Measurements from ENCODE around the gene THSD1. TPM values are rescaled to one million over a fixed set of nuclear protein-coding genes. Genes with fewer than 3 reads are reported as not detected.

The THSD1 gene
- total and polyA plus RNA-seq, 9 of the 15 experiments (the other 6 are each of a cell fraction or from before 2014, with no cell fraction given): 0.01 to 0.11 (median 0.04) TPM; not detected in 2

GRCh38 chr13:52399708-52400107, 6.3 kb downstream of the THSD1 start:
- in situ Hi-C loops (cut with MboI): no loop called here

GRCh38 chr13:52399046-52399445, 6.9 kb downstream of the THSD1 start:
- H3K27me3 ChIP-seq (ENCODE audit: control insufficient read depth in 2 of 2, insufficient read depth in 2 of 2, low read length in 2 of 2): peaks cover 2 to 15% of the 10 kb centered on the region in 2 experiments; a peak in 3 of 5 replicates
- no peak overlapping the region for H3K4me2 ChIP-seq (ENCODE audit: insufficient read depth, low read length)
- whole genome bisulfite sequencing (ENCODE audit: insufficient coverage, low coverage, missing lambda C conversion rate): 0% methylated on average over 2 of the region's 2 CpGs
- H4K20me1 ChIP-seq (replicated peaks; ENCODE audit: control insufficient read depth, insufficient read depth, low read length): no peaks in the 10 kb centered on the region
- no peaks in the 10 kb centered on the region for H3K9me3 ChIP-seq (replicated peaks; ENCODE audit: control insufficient read depth, insufficient read depth, low read depth, low read length)
- no peaks in the 10 kb centered on the region for H3K4me1 ChIP-seq (replicated peaks in 1 of 2; ENCODE audit: control insufficient read depth in 2 of 2, insufficient read depth in 2 of 2, low read length in 2 of 2)
- FAIRE-seq: no peak
- H3K9me1 ChIP-seq (ENCODE audit: control insufficient read depth, insufficient read depth, low read length): no peaks in the 10 kb centered on the region
- ChIA-PET POLR2A (no interaction called here), CTCF (ENCODE audit: low intra/inter-chr PET ratio) (no interaction called here)
- no peak for ATAC-seq
- no peak overlapping the region for H3K9ac ChIP-seq (ENCODE audit: insufficient read depth in 1 of 2, low read depth in 2 of 2, low read length in 2 of 2)
- no TSS peak for BruUV-seq (replicated peaks)
- intact Hi-C loops (cut with micrococcal nuclease) (no loop called here), in situ Hi-C loops (cut with MboI) (no loop called here)
- no peak overlapping the region for H2AFZ ChIP-seq (ENCODE audit: low read depth, low read length)
- DNase-seq (ENCODE audit: extremely low read depth in 1 of 4, low spot score in 3 of 4): no peak
- no peaks in the 10 kb centered on the region for H3K79me2 ChIP-seq (ENCODE audit: control insufficient read depth, insufficient read depth, low read length)
- no peak overlapping the region for H3K4me3 ChIP-seq
- TF ChIP-seq ZC3H11A (IDR thresholded peaks at IDR 0.05; ENCODE audit: low read depth, low read length): no peak
- TF ChIP-seq SMARCA4 (IDR thresholded peaks at IDR 0.05): no peak
- no peak overlapping the region for H3K27ac ChIP-seq (ENCODE audit: extremely low read depth, low read depth, low read length)
- H3K36me3 ChIP-seq (ENCODE audit: control insufficient read depth, insufficient read depth, low read length): no peaks in the 10 kb centered on the region

More at GRCh38 chr13:52399708-52400107, 6.3 kb downstream of the THSD1 start:
- Histone ChIP-seq H3K79me2 (ENCODE audit: control insufficient read depth, insufficient read depth, low read length) (no peaks in the 10 kb centered on the region), H3K27me3 (ENCODE audit: control insufficient read depth in 2 of 2, insufficient read depth in 2 of 2, low read length in 2 of 2) (peaks cover 2 to 14% of the 10 kb centered on the region in 2 experiments; a peak in 3 of 5 replicates), H4K20me1 (replicated peaks; ENCODE audit: control insufficient read depth, insufficient read depth, low read length) (no peaks in the 10 kb centered on the region), H2AFZ (ENCODE audit: low read depth, low read length) (no peak overlapping the region), H3K9ac (ENCODE audit: insufficient read depth in 1 of 2, low read depth in 2 of 2, low read length in 2 of 2) (no peak overlapping the region), H3K4me3 (no peak overlapping the region), H3K27ac (ENCODE audit: extremely low read depth, low read depth, low read length) (no peak overlapping the region), H3K4me1 (replicated peaks in 1 of 2; ENCODE audit: control insufficient read depth in 2 of 2, insufficient read depth in 2 of 2, low read length in 2 of 2) (no peaks in the 10 kb centered on the region), H3K4me2 (ENCODE audit: insufficient read depth, low read length) (no peak overlapping the region), H3K36me3 (ENCODE audit: control insufficient read depth, insufficient read depth, low read length) (no peaks in the 10 kb centered on the region), H3K9me3 (replicated peaks; ENCODE audit: control insufficient read depth, insufficient read depth, low read depth, low read length) (no peaks in the 10 kb centered on the region), H3K9me1 (ENCODE audit: control insufficient read depth, insufficient read depth, low read length) (no peaks in the 10 kb centered on the region)
- 0% methylated on average over 1 of the region's 1 CpG for WGBS (ENCODE audit: insufficient coverage, low coverage, missing lambda C conversion rate)
- ATAC-seq (peak; percentile 52; the same call in 1 of the 3 replicates), DNase-seq (ENCODE audit: extremely low read depth in 1 of 4, low spot score in 3 of 4) (peak in 1 of 4 experiments; percentile 7), FAIRE-seq (no peak)
- ChIA-PET POLR2A (no interaction called here), CTCF (ENCODE audit: low intra/inter-chr PET ratio) (no interaction called here)
- 0 out of 4 replicates have a peak, but pooled peaks of 1 of the 2 experiments have one; percentile 18 for TF ChIP-seq RAD21 (CRISPR knock-in tag; conservative IDR thresholded peaks at IDR 0.05 in 1 of 2, IDR thresholded peaks at IDR 0.05 in 1 of 2)
- no peak for TF ChIP-seq KLF6 (CRISPR knock-in tag; IDR thresholded peaks at IDR 0.05; ENCODE audit: borderline replicate concordance)
- no TSS peak for BruUV-seq (replicated peaks)
- intact Hi-C loops (cut with micrococcal nuclease): no loop called here

Measured in K562 (cell line).